Neuronal stem cell (in vitro differentiated cells): Measurements from ENCODE around the gene SPECC1L.

ENCODE experiments used
- DNase-seq: peaks from one replicate; pipeline ENCODE4 v3.0.0-alpha.2; 2013; ENCODE audit warnings: low spot score
- H2AFZ ChIP-seq: one replicate; pipeline ENCODE4 v1.6.1; 2013; ENCODE audit warnings: mild to moderate bottlenecking, low read length, inconsistent platforms
- H2AK5ac ChIP-seq: 2 replicates; pipeline ENCODE4 v1.6.1; 2013; ENCODE audit warnings: low read depth, mild to moderate bottlenecking, inconsistent platforms, low read length, moderate library complexity, mixed read lengths
- H2BK120ac ChIP-seq: 2 replicates; pipeline ENCODE4 v1.6.1; 2013; ENCODE audit warnings: low read depth, mild to moderate bottlenecking, inconsistent platforms, low read length, moderate library complexity, mixed read lengths
- H2BK12ac ChIP-seq: one replicate; pipeline ENCODE4 v1.6.1; 2013; ENCODE audit warnings: low read length, inconsistent platforms
- H2BK15ac ChIP-seq: 2 replicates; pipeline ENCODE4 v1.6.1; 2013; ENCODE audit warnings: mild to moderate bottlenecking, low read length, inconsistent platforms, mixed read lengths
- H2BK5ac ChIP-seq: one replicate; pipeline ENCODE4 v1.6.1; 2013; ENCODE audit warnings: inconsistent platforms, mild to moderate bottlenecking, low read length, moderate library complexity
- H3K14ac ChIP-seq: one replicate; pipeline ENCODE4 v1.6.1; 2013; ENCODE audit warnings: low read length, inconsistent platforms
- H3K18ac ChIP-seq: 2 replicates; pipeline ENCODE4 v1.6.1; 2013; ENCODE audit warnings: low read length, inconsistent platforms
- H3K23ac ChIP-seq: 2 replicates; pipeline ENCODE4 v1.6.1; 2013; ENCODE audit warnings: low read depth, mild to moderate bottlenecking, mixed read lengths, low read length, inconsistent platforms; ENCODE audit not compliant: poor library complexity
- H3K27ac ChIP-seq: replicated peaks from 3 replicates; pipeline ENCODE4 v1.5.1; 2013; ENCODE audit warnings: low read length, inconsistent platforms
- H3K27me3 ChIP-seq, 3 experiments: 2 replicates each; pipeline ENCODE4 v1.6.1; 2013; ENCODE audit warnings: low read length in 3 of 3, mild to moderate bottlenecking in 2 of 3, inconsistent platforms in 1 of 3, low read depth in 1 of 3, mixed read lengths in 1 of 3, moderate library complexity in 1 of 3; ENCODE audit not compliant: control insufficient read depth in 3 of 3, insufficient read depth in 3 of 3
- H3K36me3 ChIP-seq, 2 donors: replicated peaks in 1 of 2; 2 replicates each; pipeline ENCODE4 v1.6.1; 2013; ENCODE audit warnings: low read length in 2 of 2; ENCODE audit not compliant: control insufficient read depth in 2 of 2, insufficient read depth in 2 of 2
- H3K4ac ChIP-seq: 2 replicates; pipeline ENCODE4 v1.6.1; 2013; ENCODE audit warnings: inconsistent platforms, mild to moderate bottlenecking, low read length, moderate library complexity
- H3K4me1 ChIP-seq, 2 donors: 1 replicate in 1 of 2; 2 replicates in 1 of 2; pipeline ENCODE4 v1.6.1; 2013; ENCODE audit warnings: low read length in 2 of 2, low read depth in 1 of 2; ENCODE audit not compliant: control insufficient read depth in 2 of 2, insufficient read depth in 1 of 2
- H3K4me2 ChIP-seq: one replicate; pipeline ENCODE4 v1.6.1; 2013; ENCODE audit warnings: mild to moderate bottlenecking, low read length, inconsistent platforms; ENCODE audit not compliant: insufficient read depth, poor library complexity, severe bottlenecking
- H3K4me3 ChIP-seq, 2 donors: 2 replicates each; pipeline ENCODE4 v1.5.1; 2013; ENCODE audit warnings: low read length in 2 of 2, mild to moderate bottlenecking in 2 of 2, inconsistent platforms in 1 of 2, moderate library complexity in 1 of 2
- H3K79me1 ChIP-seq: one replicate; pipeline ENCODE4 v1.6.1; 2013; ENCODE audit warnings: low read depth, mild to moderate bottlenecking, inconsistent platforms, low read length, moderate library complexity
- H3K9ac ChIP-seq: one replicate; pipeline ENCODE4 v1.6.1; 2013; ENCODE audit warnings: mild to moderate bottlenecking, low read depth, low read length, inconsistent platforms; ENCODE audit not compliant: poor library complexity
- H3K9me3 ChIP-seq, 2 donors: replicated peaks in 1 of 2; 2 replicates each; pipeline versions ENCODE3 to v1.6.1; 2013; ENCODE audit warnings: low read length in 2 of 2, mild to moderate bottlenecking in 2 of 2, inconsistent platforms in 1 of 2, low read depth in 1 of 2, mixed read lengths in 1 of 2, moderate library complexity in 1 of 2; ENCODE audit not compliant: control insufficient read depth in 2 of 2, insufficient read depth in 1 of 2
- H4K8ac ChIP-seq: one replicate; pipeline ENCODE4 v1.6.1; 2013; ENCODE audit warnings: low read depth, mild to moderate bottlenecking, inconsistent platforms, low read length, moderate library complexity
- H4K91ac ChIP-seq: one replicate; pipeline ENCODE4 v1.6.1; 2013; ENCODE audit warnings: low read length, low read depth, mild to moderate bottlenecking, inconsistent platforms; ENCODE audit not compliant: poor library complexity
- WGBS, 2 donors: extraction: QIAGEN DNeasy Blood & Tissue Kit; methylation state at CpG; one replicate each; pipeline ENCODE4 v1.1.7; 2013; ENCODE audit warnings: missing lambda C conversion rate in 2 of 2, mixed read lengths in 1 of 2; ENCODE audit not compliant: insufficient read length in 2 of 2, insufficient replicate concordance in 1 of 2; ENCODE audit errors: extremely low coverage in 2 of 2; 5-methylcytosine and 5-hydroxymethylcytosine counted together

SPECC1L gene

GRCh38 chr22:24437091-24437490 lies 166.5 kb downstream of the SPECC1L start:
- H3K23ac ChIP-seq, result no peak overlapping the region
- no peak overlapping the region for H4K91ac ChIP-seq
- no peak overlapping the region for H2BK15ac ChIP-seq
- H4K8ac ChIP-seq, result no peak overlapping the region
- H2AK5ac ChIP-seq, result no peak overlapping the region
- no peak for DNase-seq
- H3K27me3 ChIP-seq, result no peaks in the 10 kb centered on the region
- H3K4me2 ChIP-seq, result no peak overlapping the region
- peaks cover 5% of the 10 kb centered on the region for H3K79me1 ChIP-seq
- no peaks in the 10 kb centered on the region for H3K36me3 ChIP-seq
- no peak overlapping the region for H2BK120ac ChIP-seq
- H2BK5ac ChIP-seq, result no peak overlapping the region
- no peaks in the 10 kb centered on the region for H3K9me3 ChIP-seq
- no peak overlapping the region for H3K4me3 ChIP-seq
- peak overlapping the region; percentile 6 for H3K9ac ChIP-seq
- peak overlapping the region; percentile 46 for H3K18ac ChIP-seq
- H3K4me1 ChIP-seq, result peaks cover 0 to 10% of the 10 kb centered on the region in 2 donors
- H2BK12ac ChIP-seq, result no peak overlapping the region
- no CpG with 5 or more reads among the region's 4 CpGs for WGBS, 2 donors
- H3K4ac ChIP-seq, result no peak overlapping the region
- H2AFZ ChIP-seq, result no peak overlapping the region
- H3K14ac ChIP-seq, result no peak overlapping the region
- H3K27ac ChIP-seq, result no peak overlapping the region

- Histone ChIP-seq H3K27ac (no peak overlapping the region), H2BK5ac (no peak overlapping the region), H3K23ac (no peak overlapping the region), H2AFZ (no peak overlapping the region), H3K4me1 (peaks cover 1 to 17% of the 10 kb centered on the region in 2 donors), H4K91ac (no peak overlapping the region), H2BK120ac (no peak overlapping the region), H3K18ac (no peak overlapping the region), H3K14ac (no peak overlapping the region), H3K4ac (no peak overlapping the region), H3K4me2 (no peak overlapping the region), H3K9me3 (no peaks in the 10 kb centered on the region), H3K4me3 (no peak overlapping the region), H3K27me3 (no peaks in the 10 kb centered on the region), H3K36me3 (no peaks in the 10 kb centered on the region), H2AK5ac (no peak overlapping the region), H4K8ac (no peak overlapping the region), H2BK12ac (no peak overlapping the region), H2BK15ac (no peak overlapping the region), H3K9ac (no peak overlapping the region), H3K79me1 (peaks cover 5% of the 10 kb centered on the region)
- no peak for DNase-seq
- no CpG with 5 or more reads among the region's 5 CpGs for WGBS, 2 donors
Observed at GRCh38 chr22:24437741-24438328, 167.2 kb downstream of the SPECC1L start.

GRCh38 chr22:24440270-24440717 lies 169.7 kb downstream of the SPECC1L start:
- no peak overlapping the region for H2BK15ac ChIP-seq
- peak overlapping the region; percentile 59 for H3K14ac ChIP-seq
- no peak overlapping the region for H3K4me2 ChIP-seq
- no peak overlapping the region for H2AFZ ChIP-seq
- H3K36me3 ChIP-seq, result no peaks in the 10 kb centered on the region
- H3K9me3 ChIP-seq, result no peaks in the 10 kb centered on the region
- no peak overlapping the region for H3K4ac ChIP-seq
- H4K91ac ChIP-seq, result no peak overlapping the region
- peaks cover 11 to 17% of the 10 kb centered on the region in 2 donors for H3K4me1 ChIP-seq
- no peak overlapping the region for H2BK120ac ChIP-seq
- no peak overlapping the region for H3K23ac ChIP-seq
- peak overlapping the region; percentile 12 for H2AK5ac ChIP-seq
- no peak overlapping the region for H3K4me3 ChIP-seq
- no CpG with 5 or more reads among the region's 10 CpGs for WGBS, 2 donors
- H3K79me1 ChIP-seq, result no peaks in the 10 kb centered on the region
- H3K9ac ChIP-seq, result no peak overlapping the region
- no peak overlapping the region for H3K27ac ChIP-seq
- H2BK12ac ChIP-seq, result peak overlapping the region; percentile 35
- no peaks in the 10 kb centered on the region for H3K27me3 ChIP-seq
- H3K18ac ChIP-seq, result no peak overlapping the region
- no peak overlapping the region for H2BK5ac ChIP-seq
- no peak for DNase-seq
- H4K8ac ChIP-seq, result no peak overlapping the region

DNA sequence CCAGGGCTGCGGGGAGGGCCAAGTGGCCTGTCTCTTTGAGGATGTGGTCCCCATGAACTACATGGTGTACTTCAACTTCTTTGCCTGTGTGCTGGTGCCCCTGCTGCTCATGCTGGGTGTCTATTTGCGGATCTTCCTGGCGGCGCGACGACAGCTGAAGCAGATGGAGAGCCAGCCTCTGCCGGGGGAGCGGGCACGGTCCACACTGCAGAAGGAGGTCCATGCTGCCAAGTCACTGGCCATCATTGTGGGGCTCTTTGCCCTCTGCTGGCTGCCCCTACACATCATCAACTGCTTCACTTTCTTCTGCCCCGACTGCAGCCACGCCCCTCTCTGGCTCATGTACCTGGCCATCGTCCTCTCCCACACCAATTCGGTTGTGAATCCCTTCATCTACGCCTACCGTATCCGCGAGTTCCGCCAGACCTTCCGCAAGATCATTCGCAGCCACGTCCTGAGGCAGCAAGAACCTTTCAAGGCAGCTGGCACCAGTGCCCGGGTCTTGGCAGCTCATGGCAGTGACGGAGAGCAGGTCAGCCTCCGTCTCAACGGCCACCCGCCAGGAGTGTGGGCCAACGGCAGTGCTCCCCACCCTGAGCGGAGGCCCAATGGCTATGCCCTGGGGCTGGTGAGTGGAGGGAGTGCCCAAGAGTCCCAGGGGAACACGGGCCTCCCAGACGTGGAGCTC lies 170.2 kb downstream of the SPECC1L start:
- WGBS, 2 donors, result no CpG with 5 or more reads among the region's 30 CpGs
- H2BK12ac ChIP-seq, result peak overlapping the region; percentile 35

More for the DNA sequence above, 170.2 kb downstream of the SPECC1L start:
- no peak overlapping the region for H2BK15ac ChIP-seq
- H4K91ac ChIP-seq, result no peak overlapping the region
- H3K79me1 ChIP-seq, result no peaks in the 10 kb centered on the region
- H3K27ac ChIP-seq, result no peak overlapping the region
- no peak overlapping the region for H3K4me3 ChIP-seq
- peak overlapping the region; percentile 4 for H3K23ac ChIP-seq
- no peak overlapping the region for H4K8ac ChIP-seq
- DNase-seq, result no peak
- no peak overlapping the region for H2BK120ac ChIP-seq
- H2AFZ ChIP-seq, result no peak overlapping the region
- peaks cover 16 to 22% of the 10 kb centered on the region in 2 donors for H3K4me1 ChIP-seq
- peak overlapping the region; percentile 12 for H2AK5ac ChIP-seq
- no peaks in the 10 kb centered on the region for H3K36me3 ChIP-seq
- H3K4ac ChIP-seq, result no peak overlapping the region
- H3K27me3 ChIP-seq, result no peaks in the 10 kb centered on the region
- no peak overlapping the region for H3K9ac ChIP-seq
- H3K18ac ChIP-seq, result peak overlapping the region; percentile 11
- no peak overlapping the region for H2BK5ac ChIP-seq
- H3K14ac ChIP-seq, result peak overlapping the region; percentile 59
- H3K4me2 ChIP-seq, result no peak overlapping the region
- no peaks in the 10 kb centered on the region for H3K9me3 ChIP-seq
